IMR-90 (cell line): ENCODE results near the gene R3HDM4. TPM values are rescaled to one million over a fixed set of nuclear protein-coding genes. Genes with fewer than 3 reads are reported as not detected.

Experiments used
- ATAC-seq: fragments of 200-7000 bp; cut with Tn5 transposase; 2 replicates; pipeline ENCODE4 v1.9.1; 2020; ENCODE audit warnings: low read depth, mild to moderate bottlenecking, moderate library complexity
- BruUV-seq: library from RNA; stranded (reverse); fragments of 400-500 nt; replicated peaks from 2 replicates; lab custom pipeline; 2021; lab: Mats Ljungman, UMichigan
- CTCF ChIA-PET: fragments of 300-600 bp; formaldehyde crosslinking; extraction: SDS; loops from one replicate; lab custom pipeline; 2021; ENCODE audit warnings: antibody characterized with exemption; lab: Yijun Ruan, JAX
- POLR2A ChIA-PET: fragments of 300-600 bp; sonication (Branson Sonifier 250); formaldehyde crosslinking; loops from one replicate; lab custom pipeline; 2022; ENCODE audit warnings: antibody characterized with exemption; ENCODE audit not compliant: unreplicated experiment; lab: Charles Lee
- DNase-seq: peaks from one replicate; pipeline ENCODE4 v3.0.0; 2013
- H2AFZ ChIP-seq: replicated peaks from 2 replicates; pipeline ENCODE3; 2013; ENCODE audit warnings: low read length, mild to moderate bottlenecking; ENCODE audit not compliant: poor library complexity
- H2AK5ac ChIP-seq: 2 replicates; pipeline ENCODE4 v1.6.1; 2013; ENCODE audit warnings: low read depth, low read length, inconsistent platforms
- H2AK9ac ChIP-seq: replicated peaks from 2 replicates; pipeline ENCODE3; 2013; ENCODE audit warnings: mild to moderate bottlenecking, low read depth, low read length, moderate library complexity; ENCODE audit not compliant: poor library complexity
- H2BK120ac ChIP-seq: 2 replicates; pipeline ENCODE4 v1.6.1; 2013; ENCODE audit warnings: low read depth, low read length, inconsistent platforms
- H2BK15ac ChIP-seq: 3 replicates; pipeline ENCODE4 v1.6.1; 2013; ENCODE audit warnings: low read depth, low read length, inconsistent platforms
- H2BK20ac ChIP-seq: 2 replicates; pipeline ENCODE4 v1.6.1; 2013; ENCODE audit warnings: low read depth, mild to moderate bottlenecking, inconsistent platforms, low read length, moderate library complexity
- H2BK5ac ChIP-seq: 2 replicates; pipeline ENCODE4 v1.6.1; 2013; ENCODE audit warnings: mild to moderate bottlenecking, low read depth, low read length, inconsistent platforms; ENCODE audit not compliant: poor library complexity, severe bottlenecking
- H3K14ac ChIP-seq: replicated peaks from 2 replicates; pipeline ENCODE4 v1.6.1; 2013; ENCODE audit warnings: low read depth, low read length, inconsistent platforms
- H3K18ac ChIP-seq: 2 replicates; pipeline ENCODE4 v1.6.1; 2013; ENCODE audit warnings: low read depth, low read length, control low read depth
- H3K23ac ChIP-seq: 2 replicates; pipeline ENCODE4 v1.6.1; 2013; ENCODE audit warnings: low read depth, low read length, inconsistent platforms
- H3K27ac ChIP-seq: 2 replicates; pipeline ENCODE4 v1.5.1; 2013; ENCODE audit warnings: mild to moderate bottlenecking, control low read depth, low read length; ENCODE audit not compliant: insufficient read depth
- H3K27me3 ChIP-seq: 2 replicates; pipeline ENCODE4 v1.6.1; 2013; ENCODE audit warnings: low read length; ENCODE audit not compliant: control insufficient read depth, insufficient read depth
- H3K36me3 ChIP-seq: 2 replicates; pipeline ENCODE4 v1.6.1; 2013; ENCODE audit warnings: low read length, mixed read lengths; ENCODE audit not compliant: control insufficient read depth, insufficient read depth
- H3K4ac ChIP-seq: 2 replicates; pipeline ENCODE4 v1.6.1; 2013; ENCODE audit warnings: low read depth, low read length, inconsistent platforms
- H3K4me1 ChIP-seq: 2 replicates; pipeline ENCODE4 v1.6.1; 2013; ENCODE audit warnings: low read length, mixed read lengths; ENCODE audit not compliant: control insufficient read depth, insufficient read depth
- H3K4me2 ChIP-seq: 2 replicates; pipeline ENCODE4 v1.6.1; 2013; ENCODE audit warnings: low read depth, mild to moderate bottlenecking, control low read depth, low read length, moderate library complexity
- H3K4me3 ChIP-seq: 2 replicates; pipeline ENCODE4 v1.5.1; 2013; ENCODE audit warnings: low read depth, mild to moderate bottlenecking, control low read depth, low read length, moderate library complexity; ENCODE audit not compliant: insufficient read depth
- H3K56ac ChIP-seq: 2 replicates; pipeline ENCODE4 v1.6.1; 2013; ENCODE audit warnings: low read length, inconsistent platforms; ENCODE audit not compliant: insufficient read depth; ENCODE audit errors: extremely low read depth
- H3K79me1 ChIP-seq, 2 experiments: 2 replicates each; pipeline ENCODE4 v1.6.1; 2013; ENCODE audit warnings: low read length in 2 of 2, inconsistent platforms in 1 of 2, low read depth in 1 of 2
- H3K9ac ChIP-seq: 2 replicates; pipeline ENCODE4 v1.6.1; 2013; ENCODE audit warnings: low read depth, low read length, control low read depth
- H3K9me1 ChIP-seq: 2 replicates; pipeline ENCODE4 v1.6.1; 2013; ENCODE audit warnings: low read length, inconsistent platforms; ENCODE audit not compliant: insufficient read depth
- H3K9me3 ChIP-seq: 2 replicates; pipeline ENCODE4 v1.6.1; 2013; ENCODE audit warnings: low read length; ENCODE audit not compliant: control insufficient read depth, insufficient read depth
- H4K20me1 ChIP-seq: 2 replicates; pipeline ENCODE4 v1.6.1; 2013; ENCODE audit warnings: low read length, inconsistent platforms; ENCODE audit not compliant: insufficient read depth
- H4K5ac ChIP-seq: 2 replicates; pipeline ENCODE4 v1.6.1; 2013; ENCODE audit warnings: mild to moderate bottlenecking, low read depth, low read length, control low read depth
- H4K8ac ChIP-seq, 2 experiments: 2 replicates each; pipeline ENCODE4 v1.6.1; 2013; ENCODE audit warnings: low read depth in 2 of 2, low read length in 2 of 2, control low read depth in 1 of 2, inconsistent platforms in 1 of 2
- H4K91ac ChIP-seq: 2 replicates; pipeline ENCODE4 v1.6.1; 2013; ENCODE audit warnings: low read depth, low read length, inconsistent platforms; ENCODE audit not compliant: insufficient read depth
- BHLHE40 ChIP-seq: fragments of 150-350 bp; IDR thresholded peaks from 2 replicates; pipeline ENCODE4 v1.6.1; 2016; ENCODE audit warnings: mild to moderate bottlenecking, low read depth, low read length
- CEBPB ChIP-seq: IDR thresholded peaks from 2 replicates; pipeline ENCODE4 v1.6.1; 2012; ENCODE audit warnings: low read depth, low read length, improper control_type of control experiment
- CHD1 ChIP-seq: IDR thresholded peaks from 2 replicates; pipeline ENCODE4 v1.6.1; 2012; ENCODE audit warnings: low read depth, low read length, improper control_type of control experiment
- FOS ChIP-seq: fragments of 150-350 bp; IDR thresholded peaks from 2 replicates; pipeline ENCODE4 v1.6.1; 2016; ENCODE audit warnings: low read depth, low read length
- MAFK ChIP-seq: IDR thresholded peaks from 2 replicates; pipeline ENCODE4 v1.6.1; 2012; ENCODE audit warnings: low read depth, low read length, improper control_type of control experiment
- MAZ ChIP-seq: IDR thresholded peaks from 2 replicates; pipeline ENCODE4 v1.6.1; 2012; ENCODE audit warnings: low read depth, mild to moderate bottlenecking, low read length, improper control_type of control experiment, moderate library complexity, borderline replicate concordance
- MXI1 ChIP-seq: IDR thresholded peaks from 2 replicates; pipeline ENCODE4 v1.6.1; 2012; ENCODE audit warnings: low read depth, mild to moderate bottlenecking, low read length, moderate library complexity, borderline replicate concordance
- NFE2L2 ChIP-seq: fragments of 150-350 bp; IDR thresholded peaks from 2 replicates; pipeline ENCODE4 v1.6.1; 2016; ENCODE audit warnings: low read depth, mild to moderate bottlenecking, low read length
- POLR2A ChIP-seq: IDR thresholded peaks from 2 replicates; pipeline ENCODE4 v1.6.1; 2012; ENCODE audit warnings: mild to moderate bottlenecking, low read depth, low read length
- RAD21 ChIP-seq: IDR thresholded peaks from 2 replicates; pipeline ENCODE4 v1.6.1; 2012; ENCODE audit warnings: low read length, improper control_type of control experiment
- RCOR1 ChIP-seq: IDR thresholded peaks from 2 replicates; pipeline ENCODE4 v1.6.1; 2012; ENCODE audit warnings: mild to moderate bottlenecking, low read length, improper control_type of control experiment; ENCODE audit not compliant: insufficient replicate concordance
- RFX5 ChIP-seq: IDR thresholded peaks from 2 replicates; pipeline ENCODE4 v1.8.0; 2012; ENCODE audit warnings: low read depth, mild to moderate bottlenecking, low read length, moderate library complexity
- SMC3 ChIP-seq: fragments of 150-350 bp; IDR thresholded peaks from 2 replicates; pipeline ENCODE4 v1.6.1; 2016; ENCODE audit warnings: low read depth, mild to moderate bottlenecking, antibody characterized with exemption, low read length, moderate library complexity
- WGBS, 2 experiments: methylation state at CpG; one replicate each; pipeline versions ENCODE4 v1.1.5 to v1.1.7; 2013; ENCODE audit warnings: missing lambda C conversion rate in 2 of 2; ENCODE audit not compliant: insufficient read length in 1 of 2; ENCODE audit errors: extremely low coverage in 2 of 2; 5-methylcytosine and 5-hydroxymethylcytosine counted together
- dilution Hi-C: fragments of 300-500 bp; cut with HindIII; formaldehyde crosslinking; loops from one replicate; pipeline ENCODE4 v1.14.3; 2018; ENCODE audit warnings: low sequenced_read_pairs; ENCODE audit not compliant: unreplicated experiment
- in situ Hi-C: fragments of 300-500 bp; cut with MboI; formaldehyde crosslinking; loops from 3 replicates; pipeline ENCODE4 v1.14.3; 2019; ENCODE audit warnings: low sequenced_read_pairs, inconsistent platforms, mixed read lengths
- intact Hi-C: fragments of 100-400 bp; cut with micrococcal nuclease; formaldehyde crosslinking; loops from 2 replicates; pipeline ENCODE4 v1.10.0; 2022
- polyA plus RNA-seq, 3 experiments: library from polyadenylated mRNA; depleted of rRNA; stranded (reverse); fragments of >200 nt; gene quantifications; 2 replicates each; pipeline ENCODE4 v1.2.3, GENCODE V29; 2012; ENCODE audit warnings: low replicate concordance in 1 of 3
- total RNA-seq: library from RNA; depleted of rRNA; stranded (reverse); fragments of >200 nt; gene quantifications from 2 replicates; pipeline ENCODE4 v1.2.3, GENCODE V29; 2012
- TF ChIP-seq, protein P1 (sequence below): fragments of 150-350 bp; IDR thresholded peaks from 2 replicates; pipeline ENCODE4 v1.6.1; 2017; ENCODE audit warnings: mild to moderate bottlenecking, antibody characterized with exemption, low read length, low read depth
- TF ChIP-seq, protein P2 (sequence below): conservative IDR thresholded peaks from 2 replicates; pipeline ENCODE4 v1.5.1; 2012; ENCODE audit warnings: mild to moderate bottlenecking, low read depth, low read length, improper control_type of control experiment
- TF ChIP-seq, protein P3 (sequence below): fragments of 150-350 bp; IDR thresholded peaks from 2 replicates; pipeline ENCODE4 v1.6.1; 2016; ENCODE audit warnings: low read depth, mild to moderate bottlenecking, low read length, moderate library complexity, borderline replicate concordance

The R3HDM4 gene
- total and polyA plus RNA-seq, 2 of the 4 experiments (the other 2 are of a cell fraction): 9.0 to 51.5 TPM

GRCh38 chr19:885536-886224, 27.3 kb downstream of the R3HDM4 start:
- 97% methylated on average over 38 of the region's 64 CpGs; no CpG with 5 or more reads in 1 of the 2 experiments for WGBS, 2 experiments
- H2AK5ac ChIP-seq: no peak overlapping the region
- TF ChIP-seq, protein P1, sequence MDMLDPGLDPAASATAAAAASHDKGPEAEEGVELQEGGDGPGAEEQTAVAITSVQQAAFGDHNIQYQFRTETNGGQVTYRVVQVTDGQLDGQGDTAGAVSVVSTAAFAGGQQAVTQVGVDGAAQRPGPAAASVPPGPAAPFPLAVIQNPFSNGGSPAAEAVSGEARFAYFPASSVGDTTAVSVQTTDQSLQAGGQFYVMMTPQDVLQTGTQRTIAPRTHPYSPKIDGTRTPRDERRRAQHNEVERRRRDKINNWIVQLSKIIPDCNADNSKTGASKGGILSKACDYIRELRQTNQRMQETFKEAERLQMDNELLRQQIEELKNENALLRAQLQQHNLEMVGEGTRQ: no peak
- TF ChIP-seq MXI1: no peak
- TF ChIP-seq POLR2A: no peak
- no peak for TF ChIP-seq FOS
- TF ChIP-seq MAFK: no peak
- TF ChIP-seq BHLHE40: no peak
- no peak for TF ChIP-seq CHD1
- TF ChIP-seq SMC3: no peak
- no peak for TF ChIP-seq MAZ
- TF ChIP-seq RAD21: no peak
- no peak for TF ChIP-seq NFE2L2
- TF ChIP-seq, protein P2, sequence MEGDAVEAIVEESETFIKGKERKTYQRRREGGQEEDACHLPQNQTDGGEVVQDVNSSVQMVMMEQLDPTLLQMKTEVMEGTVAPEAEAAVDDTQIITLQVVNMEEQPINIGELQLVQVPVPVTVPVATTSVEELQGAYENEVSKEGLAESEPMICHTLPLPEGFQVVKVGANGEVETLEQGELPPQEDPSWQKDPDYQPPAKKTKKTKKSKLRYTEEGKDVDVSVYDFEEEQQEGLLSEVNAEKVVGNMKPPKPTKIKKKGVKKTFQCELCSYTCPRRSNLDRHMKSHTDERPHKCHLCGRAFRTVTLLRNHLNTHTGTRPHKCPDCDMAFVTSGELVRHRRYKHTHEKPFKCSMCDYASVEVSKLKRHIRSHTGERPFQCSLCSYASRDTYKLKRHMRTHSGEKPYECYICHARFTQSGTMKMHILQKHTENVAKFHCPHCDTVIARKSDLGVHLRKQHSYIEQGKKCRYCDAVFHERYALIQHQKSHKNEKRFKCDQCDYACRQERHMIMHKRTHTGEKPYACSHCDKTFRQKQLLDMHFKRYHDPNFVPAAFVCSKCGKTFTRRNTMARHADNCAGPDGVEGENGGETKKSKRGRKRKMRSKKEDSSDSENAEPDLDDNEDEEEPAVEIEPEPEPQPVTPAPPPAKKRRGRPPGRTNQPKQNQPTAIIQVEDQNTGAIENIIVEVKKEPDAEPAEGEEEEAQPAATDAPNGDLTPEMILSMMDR: no peak
- TF ChIP-seq RFX5: no peak
- TF ChIP-seq RCOR1: no peak
- TF ChIP-seq, protein P3, sequence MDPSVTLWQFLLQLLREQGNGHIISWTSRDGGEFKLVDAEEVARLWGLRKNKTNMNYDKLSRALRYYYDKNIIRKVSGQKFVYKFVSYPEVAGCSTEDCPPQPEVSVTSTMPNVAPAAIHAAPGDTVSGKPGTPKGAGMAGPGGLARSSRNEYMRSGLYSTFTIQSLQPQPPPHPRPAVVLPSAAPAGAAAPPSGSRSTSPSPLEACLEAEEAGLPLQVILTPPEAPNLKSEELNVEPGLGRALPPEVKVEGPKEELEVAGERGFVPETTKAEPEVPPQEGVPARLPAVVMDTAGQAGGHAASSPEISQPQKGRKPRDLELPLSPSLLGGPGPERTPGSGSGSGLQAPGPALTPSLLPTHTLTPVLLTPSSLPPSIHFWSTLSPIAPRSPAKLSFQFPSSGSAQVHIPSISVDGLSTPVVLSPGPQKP: no peak
- no peak for TF ChIP-seq CEBPB
- no peaks in the 10 kb centered on the region for H3K27me3 ChIP-seq
- no peak overlapping the region for H2BK15ac ChIP-seq
- no peak overlapping the region for H3K27ac ChIP-seq
- no TSS peak for BruUV-seq
- H3K4me1 ChIP-seq: no peaks in the 10 kb centered on the region
- no peak overlapping the region for H2BK20ac ChIP-seq
- H2BK5ac ChIP-seq: no peak overlapping the region
- peaks cover 84% of the 10 kb centered on the region for H3K36me3 ChIP-seq
- no peak overlapping the region for H2AFZ ChIP-seq
- in situ Hi-C loops (no loop called here), dilution Hi-C loops (no loop called here), intact Hi-C loops (no loop called here)
- H3K79me1 ChIP-seq: peaks cover 12 to 33% of the 10 kb centered on the region in 2 experiments; a peak in 3 of 4 replicates
- DNase-seq: no peak
- CTCF ChIA-PET: no interaction called here
- H2BK120ac ChIP-seq: no peak overlapping the region
- no peak overlapping the region for H3K14ac ChIP-seq
- no peak overlapping the region for H3K23ac ChIP-seq
- no peak overlapping the region for H3K9ac ChIP-seq
- H4K8ac ChIP-seq: no peak overlapping the region
- peaks cover 3% of the 10 kb centered on the region; the same call in 1 of the 2 replicates for H4K20me1 ChIP-seq
- POLR2A ChIA-PET: no interaction called here
- H3K56ac ChIP-seq: no peak overlapping the region
- no peak for ATAC-seq
- no peak overlapping the region for H4K91ac ChIP-seq
- H3K9me1 ChIP-seq: no peaks in the 10 kb centered on the region
- no peak overlapping the region for H2AK9ac ChIP-seq
- H4K5ac ChIP-seq: no peak overlapping the region
- no peak overlapping the region for H3K4me3 ChIP-seq
- H3K18ac ChIP-seq: no peak overlapping the region
- H3K4ac ChIP-seq: no peak overlapping the region
- H3K9me3 ChIP-seq: no peaks in the 10 kb centered on the region
- no peak overlapping the region for H3K4me2 ChIP-seq
